Measurements from ENCODE around the gene EYA3.

DNA sequence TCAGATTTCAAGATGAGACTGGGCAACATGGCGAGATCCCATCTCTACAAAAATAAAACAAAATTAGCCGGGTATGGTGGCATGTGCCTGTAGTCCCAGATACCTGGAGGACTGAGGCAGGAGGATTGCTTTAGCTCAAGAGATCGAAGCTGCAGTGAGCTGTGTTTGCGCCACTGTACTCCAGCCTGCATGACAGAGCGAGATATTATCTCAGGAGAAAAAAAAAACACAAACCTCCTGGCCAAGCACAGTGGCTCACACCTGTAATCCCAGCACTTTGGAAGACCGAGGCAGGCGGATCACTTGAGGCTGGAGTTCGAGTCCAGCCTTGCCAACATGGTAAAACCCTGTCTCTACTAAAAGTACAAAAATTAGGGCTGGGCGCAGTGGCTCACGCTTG is 85.8 kb downstream of the EYA3 start:
- TF ChIP-seq CTCF (conservative IDR thresholded peaks at IDR 0.05; ENCODE audit: low read depth, low read length) (no peak), EZH2 (IDR thresholded peaks at IDR 0.05; ENCODE audit: low read length, unreplicated experiment) (no peak)

Measured in PC-3 (cell line).